Pancreas (tissue), 10 donors: ENCODE measurements around the gene GUCY1A2. TPM values are rescaled to one million over a fixed set of nuclear protein-coding genes. Genes with fewer than 3 reads are reported as not detected.

ENCODE experiments used
- ATAC-seq, 4 donors: fragments of 200-7000 bp; cut with Tn5 transposase; one replicate each; pipeline versions ENCODE4 v1.8.0 to v1.9.1; 2020; ENCODE audit warnings: mild to moderate bottlenecking in 4 of 4, moderate library complexity in 4 of 4
- DNase-seq, 6 donors: peaks; one replicate each; pipeline ENCODE4 v3.0.0-alpha.2; 2020
- FAIRE-seq: peaks from 2 replicates; lab custom pipeline; 2012; peaks lifted over from hg19 to GRCh38; lab: Jason Lieb, UNC
- H3K27ac ChIP-seq, 4 donors: fragments of 200-600 bp; sonication (generic); 1 replicate in 3 of 4; 2 replicates in 1 of 4; pipeline versions ENCODE4 v1.5.0 to v1.8.0; 2020
- H3K27me3 ChIP-seq, 4 donors: fragments of 200-600 bp; one replicate each; pipeline ENCODE4 v1.8.0; 2021
- H3K36me3 ChIP-seq, 3 donors: fragments of 200-600 bp; sonication (generic) in 1 of 3; one replicate each; pipeline versions ENCODE4 v1.5.0 to v1.8.0; 2020 to 2021
- H3K4me1 ChIP-seq, 3 donors: fragments of 200-600 bp; one replicate each; pipeline ENCODE4 v1.8.0; 2021
- H3K4me3 ChIP-seq, 4 donors: fragments of 200-600 bp; sonication (generic) in 2 of 4; one replicate each; pipeline versions ENCODE4 v1.5.0 to v1.8.0; 2020 to 2021
- H3K9me3 ChIP-seq, 4 donors: fragments of 200-600 bp; one replicate each; pipeline ENCODE4 v1.8.0; 2021
- CTCF ChIP-seq, 4 donors: fragments of 200-600 bp; sonication (generic) in 3 of 4; IDR thresholded peaks; one replicate each; pipeline versions ENCODE4 v1.5.0 to v1.8.0; 2021; ENCODE audit warnings: antibody characterized with exemption in 4 of 4
- WGBS, 2 donors: extraction: QIAGEN DNeasy Blood & Tissue Kit; methylation state at CpG; one replicate each; pipeline ENCODE4 v1.1.7; 2013; 5-methylcytosine and 5-hydroxymethylcytosine counted together
- intact Hi-C, 3 donors: fragments of 100-400 bp; cut with DNase I; formaldehyde crosslinking; loops; one replicate each; pipeline versions ENCODE4 v1.11.1 to v1.14.2; 2022
- polyA plus RNA-seq, 2 donors: library from polyadenylated mRNA; stranded (reverse); fragments of 200-250 nt; gene quantifications; one replicate each; pipeline ENCODE4 v1.2.3, GENCODE V29; 2013
- total RNA-seq, 6 donors: library from RNA; stranded (reverse); fragmentation: NEBNext Ultra II Directional in 4 of 6; extraction: Animal tissue kit (Norgen Biotek cat#: 25700) in 4 of 6; gene quantifications; one replicate each; pipeline versions ENCODE4 v1.2.1 to v1.2.4, GENCODE V29; 2021 to 2023
- donor health status: healthy with polysubstance abuse.
- donor health status: DM: no; HTN: no; CAD: no; lungs with moderate emphysema.
- donor health status: DM: no; HTN: no; CAD: no.
- donor health status: control.
- donor health status: control.
- donor health status: Bipolar disorder and iron deficiency.
- donor health status: DM: yes; HTN: yes; CAD: no.
- donor health status: DM: no; HTN: no; CAD: no.
- donor health status: DM: no; HTN: no; CAD: no.
- donor health status: DM: yes; HTN: yes; CAD: no.

The GUCY1A2 gene
- total and polyA plus RNA-seq, 8 donors: 1.1 to 14.5 (median 7.9) TPM

GRCh38 chr11:107040433-107041087, 22.3 kb upstream of the GUCY1A2 start:
- FAIRE-seq (no peak), ATAC-seq (no peak), DNase-seq (no peak)
- Histone ChIP-seq H3K27ac (no peak overlapping the region), H3K36me3 (no peaks in the 10 kb centered on the region), H3K4me3 (no peak overlapping the region), H3K27me3 (no peaks in the 10 kb centered on the region), H3K4me1 (no peaks in the 10 kb centered on the region), H3K9me3 (peaks cover 0 to 2% (median 0%) of the 10 kb centered on the region in 4 donors)
- 56 to 71% methylated on average over 2 of the region's 2 CpGs for WGBS, 2 donors
- intact Hi-C loops: loop anchor here in 1 of 3 donors (10.0 kb wide), 1 partner anchor 886 kb away; no protein-coding TSS in a partner anchor
- TF ChIP-seq CTCF (IDR thresholded peaks at IDR 0.05): no peak

GRCh38 chr11:107025673-107026072, 7.4 kb upstream of the GUCY1A2 start:
- Histone ChIP-seq H3K4me1 (no peaks in the 10 kb centered on the region), H3K9me3 (no peaks in the 10 kb centered on the region), H3K4me3 (no peak overlapping the region), H3K27ac (no peak overlapping the region), H3K27me3 (peaks cover 0 to 4% (median 0%) of the 10 kb centered on the region in 4 donors), H3K36me3 (no peaks in the 10 kb centered on the region)
- intact Hi-C loops: no loop called here
- FAIRE-seq (no peak), ATAC-seq (no peak), DNase-seq (no peak)
- TF ChIP-seq CTCF (IDR thresholded peaks at IDR 0.05): no peak

GRCh38 chr11:107020594-107020993, 2.3 kb upstream of the GUCY1A2 start:
- 65 to 78% methylated on average over 2 of the region's 2 CpGs for WGBS, 2 donors
- Histone ChIP-seq H3K4me3 (no peak overlapping the region), H3K27me3 (peaks cover 0 to 8% (median 0%) of the 10 kb centered on the region in 4 donors), H3K9me3 (no peaks in the 10 kb centered on the region), H3K36me3 (no peaks in the 10 kb centered on the region), H3K4me1 (peaks cover 0 to 3% (median 0%) of the 10 kb centered on the region in 3 donors), H3K27ac (no peak overlapping the region)
- no peak for TF ChIP-seq CTCF (IDR thresholded peaks at IDR 0.05)
- intact Hi-C loops: no loop called here
- ATAC-seq (no peak), FAIRE-seq (no peak), DNase-seq (no peak)

GRCh38 chr11:107018902-107019493, 722 bp upstream of the GUCY1A2 start:
- Histone ChIP-seq H3K36me3 (no peaks in the 10 kb centered on the region), H3K4me3 (peak overlapping the region; percentile 12 to 54 (median 34)), H3K9me3 (no peaks in the 10 kb centered on the region), H3K27ac (no peak overlapping the region), H3K4me1 (peaks cover 0 to 3% (median 0%) of the 10 kb centered on the region in 3 donors), H3K27me3 (peaks cover 0 to 8% (median 0%) of the 10 kb centered on the region in 4 donors)
- intact Hi-C loops: no loop called here
- WGBS, 2 donors: 1% methylated on average over 36 of the region's 36 CpGs
- ATAC-seq: peak; percentile 76 to 91 (median 87)
- no peak for FAIRE-seq
- DNase-seq: peak; percentile 46 to 90 (median 62)
- TF ChIP-seq CTCF (IDR thresholded peaks at IDR 0.05): no peak
